Measurements from ENCODE around the gene NLN.

DNA sequence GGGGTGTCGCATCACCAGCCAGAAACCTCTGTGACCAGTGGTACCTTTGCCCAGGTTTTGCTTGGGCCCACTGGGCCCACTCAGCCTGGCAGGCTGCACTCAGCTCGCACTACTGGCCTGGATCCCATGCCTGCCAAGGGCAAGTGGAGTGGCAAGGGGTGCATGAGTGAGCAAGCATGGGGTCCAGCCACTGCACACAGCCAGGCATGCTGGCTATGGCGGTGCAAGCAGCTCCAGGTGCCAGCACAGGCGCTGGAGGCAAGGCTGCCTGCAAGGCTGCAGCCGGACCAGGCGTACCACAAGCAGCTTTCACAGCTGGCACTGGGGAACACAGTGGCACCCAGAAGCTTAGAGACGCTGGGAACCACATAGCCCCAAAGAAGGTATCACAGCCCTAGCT is 80.1 kb downstream of the NLN start:
- TF ChIP-seq, protein P1, sequence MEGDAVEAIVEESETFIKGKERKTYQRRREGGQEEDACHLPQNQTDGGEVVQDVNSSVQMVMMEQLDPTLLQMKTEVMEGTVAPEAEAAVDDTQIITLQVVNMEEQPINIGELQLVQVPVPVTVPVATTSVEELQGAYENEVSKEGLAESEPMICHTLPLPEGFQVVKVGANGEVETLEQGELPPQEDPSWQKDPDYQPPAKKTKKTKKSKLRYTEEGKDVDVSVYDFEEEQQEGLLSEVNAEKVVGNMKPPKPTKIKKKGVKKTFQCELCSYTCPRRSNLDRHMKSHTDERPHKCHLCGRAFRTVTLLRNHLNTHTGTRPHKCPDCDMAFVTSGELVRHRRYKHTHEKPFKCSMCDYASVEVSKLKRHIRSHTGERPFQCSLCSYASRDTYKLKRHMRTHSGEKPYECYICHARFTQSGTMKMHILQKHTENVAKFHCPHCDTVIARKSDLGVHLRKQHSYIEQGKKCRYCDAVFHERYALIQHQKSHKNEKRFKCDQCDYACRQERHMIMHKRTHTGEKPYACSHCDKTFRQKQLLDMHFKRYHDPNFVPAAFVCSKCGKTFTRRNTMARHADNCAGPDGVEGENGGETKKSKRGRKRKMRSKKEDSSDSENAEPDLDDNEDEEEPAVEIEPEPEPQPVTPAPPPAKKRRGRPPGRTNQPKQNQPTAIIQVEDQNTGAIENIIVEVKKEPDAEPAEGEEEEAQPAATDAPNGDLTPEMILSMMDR (IDR thresholded peaks at IDR 0.05) = no peak
- no peak for TF ChIP-seq POLR2A (IDR thresholded peaks at IDR 0.05)
